OCI-LY7 (cell line): Measurements from ENCODE around the gene SLC16A6. TPM values are rescaled to one million over a fixed set of nuclear protein-coding genes. Genes with fewer than 3 reads are reported as not detected.

Source experiments
- BruUV-seq: library from RNA; stranded (reverse); fragments of 400-500 nt; replicated peaks from 2 replicates; lab custom pipeline; 2021; lab: Mats Ljungman, UMichigan
- CTCF ChIA-PET: fragments of 300-600 bp; sonication (Branson Sonifier 250); formaldehyde crosslinking; loops from one replicate; lab custom pipeline; 2022; ENCODE audit warnings: antibody characterized with exemption; ENCODE audit not compliant: unreplicated experiment; lab: Charles Lee
- POLR2A ChIA-PET: fragments of 300-600 bp; sonication (Branson Sonifier 250); formaldehyde crosslinking; loops from one replicate; lab custom pipeline; 2022; ENCODE audit warnings: antibody characterized with exemption; lab: Charles Lee
- DNase-seq: peaks from one replicate; pipeline ENCODE4 v3.0.0-alpha.2; 2015; ENCODE audit warnings: low spot score
- H2AFZ ChIP-seq: fragments of 200-600 bp; sonication (generic), shearing (Covaris generic); 2 replicates; pipeline ENCODE4 v1.6.1; 2014; ENCODE audit warnings: mild to moderate bottlenecking, antibody characterized with exemption, low read length, moderate library complexity
- H3K27ac ChIP-seq: fragments of 200-600 bp; sonication (generic); 2 replicates; pipeline ENCODE4 v1.5.1; 2014; ENCODE audit warnings: mixed run types, low read depth, mild to moderate bottlenecking, moderate library complexity, low read length, inconsistent platforms; ENCODE audit not compliant: poor library complexity, severe bottlenecking
- H3K36me3 ChIP-seq: fragments of 200-600 bp; sonication (generic); 2 replicates; pipeline ENCODE4 v1.6.1; 2014; ENCODE audit warnings: mild to moderate bottlenecking, antibody characterized with exemption, low read length, moderate library complexity, mixed read lengths; ENCODE audit not compliant: insufficient read depth
- H3K4me1 ChIP-seq: fragments of 200-600 bp; sonication (generic); 2 replicates; pipeline ENCODE4 v1.5.1; 2014; ENCODE audit warnings: mild to moderate bottlenecking, low read length; ENCODE audit not compliant: insufficient read depth, poor library complexity, severe bottlenecking
- H3K4me2 ChIP-seq: fragments of 200-600 bp; sonication (generic); 2 replicates; pipeline ENCODE4 v1.6.1; 2014; ENCODE audit warnings: mild to moderate bottlenecking, low read length
- H3K4me3 ChIP-seq: fragments of 200-600 bp; sonication (generic); 2 replicates; pipeline ENCODE4 v1.5.1; 2014; ENCODE audit warnings: mild to moderate bottlenecking, low read depth, low read length; ENCODE audit not compliant: poor library complexity, severe bottlenecking
- H3K79me2 ChIP-seq: fragments of 200-600 bp; sonication (generic); 2 replicates; pipeline ENCODE4 v1.6.1; 2016; ENCODE audit warnings: low read depth, mild to moderate bottlenecking, low read length, moderate library complexity, mixed read lengths; ENCODE audit not compliant: insufficient read depth
- H3K9me2 ChIP-seq: fragments of 200-600 bp; sonication (generic); 2 replicates; pipeline ENCODE4 v1.6.1; 2016; ENCODE audit warnings: mild to moderate bottlenecking, low read length, mixed read lengths; ENCODE audit not compliant: insufficient read depth
- H3K9me3 ChIP-seq: fragments of 200-600 bp; sonication (generic); 2 replicates; pipeline ENCODE4 v1.6.1; 2014; ENCODE audit warnings: mild to moderate bottlenecking, mixed run types, low read length, mixed read lengths
- H4K20me1 ChIP-seq: fragments of 200-600 bp; sonication (generic); 2 replicates; pipeline ENCODE4 v1.6.1; 2014; ENCODE audit warnings: mild to moderate bottlenecking, antibody characterized with exemption, low read length, moderate library complexity, mixed read lengths; ENCODE audit not compliant: insufficient read depth
- CTCF ChIP-seq: fragments of 200-600 bp; sonication (generic); conservative IDR thresholded peaks from 2 replicates; pipeline ENCODE4 v1.5.1; 2014; ENCODE audit warnings: mild to moderate bottlenecking, antibody characterized with exemption, low read length, moderate library complexity, mixed read lengths
- EZH2phosphoT487 ChIP-seq: fragments of 200-600 bp; sonication (generic); IDR thresholded peaks from 2 replicates; pipeline ENCODE4 v1.6.1; 2018; ENCODE audit warnings: low read depth, borderline replicate concordance, mild to moderate bottlenecking, mixed run types, antibody characterized with exemption, low read length, moderate library complexity, mixed read lengths
- intact Hi-C: fragments of 100-400 bp; cut with micrococcal nuclease; formaldehyde crosslinking; loops from one replicate; pipeline ENCODE4 v1.10.0; 2022; ENCODE audit not compliant: unreplicated experiment
- total RNA-seq, 2 experiments: library from RNA; depleted of rRNA in 1 of 2; stranded (reverse); fragments of >200 nt in 1 of 2; shearing (Covaris generic) in 1 of 2; gene quantifications; 2 replicates each; pipeline ENCODE4 v1.2.3, GENCODE V29; 2014 to 2022

Gene SLC16A6
- total RNA-seq, 2 experiments from 2014 or later = 4.5 to 18.9 TPM

GRCh38 chr17:68248199-68248825, 42.6 kb downstream of the SLC16A6 start:
- Histone ChIP-seq H3K9me3 (no peaks in the 10 kb centered on the region; the same call in 1 of the 2 replicates), H3K79me2 (peaks cover 86% of the 10 kb centered on the region), H3K4me3 (peak overlapping the region; percentile 80), H3K4me2 (peak overlapping the region; percentile 84), H4K20me1 (no peaks in the 10 kb centered on the region), H3K36me3 (peaks cover 42% of the 10 kb centered on the region), H3K9me2 (no peaks in the 10 kb centered on the region), H2AFZ (no peak overlapping the region), H3K27ac (peak overlapping the region; percentile 90), H3K4me1 (peaks cover 86% of the 10 kb centered on the region)
- CTCF ChIA-PET = interaction anchor here (1.1 to 2.0 kb wide), 5 partner anchors 10 to 150 kb away, joined by 3 to 9 read pairs (median 5); no protein-coding TSS in a partner anchor
- BruUV-seq = TSS peak; percentile 57
- intact Hi-C loops = loop anchor here (2.0 kb wide), 2 partner anchors 44 to 68 kb away; no protein-coding TSS in a partner anchor
- POLR2A ChIA-PET = interaction anchor here (0.7 to 7.3 kb wide), 22 partner anchors 8 to 263 kb away, joined by 3 to 69 read pairs (median 6); partner anchors contain the start of gene WIPI1
- no peak for TF ChIP-seq EZH2phosphoT487
- no peak for TF ChIP-seq CTCF
- DNase-seq = no peak

- Histone ChIP-seq H3K27ac (peak within 1 kb of the TSS; percentile 90), H3K9me2 (no peaks in the 10 kb centered on the region), H2AFZ (no peak within 1 kb of the TSS), H4K20me1 (no peaks in the 10 kb centered on the region), H3K4me1 (peaks cover 86% of the 10 kb centered on the region), H3K9me3 (no peaks in the 10 kb centered on the region; the same call in 1 of the 2 replicates), H3K4me2 (peak within 1 kb of the TSS; percentile 84), H3K36me3 (peaks cover 37% of the 10 kb centered on the region), H3K4me3 (peak within 1 kb of the TSS; percentile 80), H3K79me2 (peaks cover 85% of the 10 kb centered on the region)
- POLR2A ChIA-PET = interaction anchor here (0.6 to 7.3 kb wide), 25 partner anchors 8 to 250 kb away, joined by 3 to 69 read pairs (median 5); partner anchors contain the start of genes SLC16A6 and WIPI1
- DNase-seq = peak; percentile 97
- CTCF ChIA-PET = interaction anchor here (0.6 to 2.0 kb wide), 3 partner anchors 10 to 28 kb away, joined by 3 to 9 read pairs (median 5); no protein-coding TSS in a partner anchor
- no peak for TF ChIP-seq EZH2phosphoT487
- intact Hi-C loops = loop anchor here (1.0 to 2.0 kb wide), 3 partner anchors 10 to 67 kb away; no protein-coding TSS in a partner anchor
- no TSS peak for BruUV-seq
Observed at GRCh38 chr17:68247445-68248198, 43.3 kb downstream of the SLC16A6 start, which contains the start of gene AMZ2. AMZ2 (plus strand) TSS chr17:68248043; CDS start chr17:68250188, 2,145 bp downstream.
